DOHH2 (cell line): Measurements from ENCODE around the gene PCSK5.

Experiments used
- EZH2phosphoT487 ChIP-seq: fragments of 200-600 bp; sonication (generic); IDR thresholded peaks from 2 replicates; pipeline ENCODE4 v1.6.1; 2017; ENCODE audit warnings: borderline replicate concordance, mild to moderate bottlenecking, antibody characterized with exemption, low read length, moderate library complexity, mixed read lengths
- TF ChIP-seq, protein P1 (sequence below): fragments of 200-600 bp; sonication (generic); IDR thresholded peaks from one replicate; pipeline ENCODE4 v1.5.1; 2014; ENCODE audit warnings: antibody characterized with exemption, mild to moderate bottlenecking, low read depth, low read length; ENCODE audit not compliant: poor library complexity, severe bottlenecking

DNA sequence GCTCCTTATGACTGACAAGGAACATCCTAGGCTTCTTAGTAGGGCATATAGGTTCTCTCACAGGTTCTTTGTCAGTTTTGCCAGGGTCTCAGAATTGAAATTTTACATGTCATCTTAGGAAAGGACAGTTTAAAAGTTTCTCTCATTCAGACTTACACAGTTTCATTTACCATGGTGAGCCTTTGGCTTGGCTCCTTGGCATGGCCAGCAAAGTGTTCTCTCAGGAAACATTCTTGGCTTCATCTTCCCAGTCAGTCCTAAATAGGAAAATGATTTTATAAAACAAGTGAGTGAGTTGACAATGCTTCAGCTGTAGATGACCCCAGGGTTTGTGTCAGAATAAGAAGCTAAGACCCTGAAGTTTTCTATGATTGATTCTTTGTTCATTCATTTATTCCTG lies 191.6 kb downstream of the PCSK5 start:
- TF ChIP-seq, protein P1, sequence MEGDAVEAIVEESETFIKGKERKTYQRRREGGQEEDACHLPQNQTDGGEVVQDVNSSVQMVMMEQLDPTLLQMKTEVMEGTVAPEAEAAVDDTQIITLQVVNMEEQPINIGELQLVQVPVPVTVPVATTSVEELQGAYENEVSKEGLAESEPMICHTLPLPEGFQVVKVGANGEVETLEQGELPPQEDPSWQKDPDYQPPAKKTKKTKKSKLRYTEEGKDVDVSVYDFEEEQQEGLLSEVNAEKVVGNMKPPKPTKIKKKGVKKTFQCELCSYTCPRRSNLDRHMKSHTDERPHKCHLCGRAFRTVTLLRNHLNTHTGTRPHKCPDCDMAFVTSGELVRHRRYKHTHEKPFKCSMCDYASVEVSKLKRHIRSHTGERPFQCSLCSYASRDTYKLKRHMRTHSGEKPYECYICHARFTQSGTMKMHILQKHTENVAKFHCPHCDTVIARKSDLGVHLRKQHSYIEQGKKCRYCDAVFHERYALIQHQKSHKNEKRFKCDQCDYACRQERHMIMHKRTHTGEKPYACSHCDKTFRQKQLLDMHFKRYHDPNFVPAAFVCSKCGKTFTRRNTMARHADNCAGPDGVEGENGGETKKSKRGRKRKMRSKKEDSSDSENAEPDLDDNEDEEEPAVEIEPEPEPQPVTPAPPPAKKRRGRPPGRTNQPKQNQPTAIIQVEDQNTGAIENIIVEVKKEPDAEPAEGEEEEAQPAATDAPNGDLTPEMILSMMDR = no peak
- TF ChIP-seq EZH2phosphoT487 = no peak
